Brain pericyte (primary cell): ENCODE results near the gene RBM26.
"Not testable (repeated sequence)": the region's sequence is repeated elsewhere in the genome, so short reads cannot be mapped to it uniquely, and the experiment has no call there.

Experiments
- DNase-seq: peaks from one replicate; pipeline ENCODE4 v3.0.0-alpha.2; 2012; ENCODE audit warnings: low read depth, low spot score

RBM26 gene

GRCh38 chr13:79279735-79280134, 126.3 kb downstream of the RBM26 start:
- not testable (repeated sequence) for DNase-seq

GRCh38 chr13:79273045-79273444, 133.0 kb downstream of the RBM26 start:
- DNase-seq = no peak

GRCh38 chr13:79271616-79272015, 134.4 kb downstream of the RBM26 start:
- DNase-seq = no peak

GRCh38 chr13:79270859-79271258, 135.2 kb downstream of the RBM26 start:
- no peak for DNase-seq
